Duodenal mucosa (tissue), 2 donors: Measurements from ENCODE around the gene IRX5.

Experiments used
- H3K27ac ChIP-seq: one replicate; pipeline ENCODE4 v1.7.0; 2013; ENCODE audit warnings: low read depth, low read length
- H3K27me3 ChIP-seq, 2 donors: one replicate each; pipeline ENCODE4 v1.7.0; 2013; ENCODE audit warnings: low read length in 2 of 2, control low read depth in 1 of 2; ENCODE audit not compliant: insufficient read depth in 2 of 2, control insufficient read depth in 1 of 2
- H3K36me3 ChIP-seq, 2 donors: one replicate each; pipeline ENCODE4 v1.7.0; 2013; ENCODE audit warnings: low read length in 2 of 2, control low read depth in 1 of 2; ENCODE audit not compliant: insufficient read depth in 2 of 2, control insufficient read depth in 1 of 2
- H3K4me1 ChIP-seq, 2 donors: one replicate each; pipeline ENCODE4 v1.7.0; 2013; ENCODE audit warnings: low read length in 2 of 2, control low read depth in 1 of 2; ENCODE audit not compliant: insufficient read depth in 2 of 2, control insufficient read depth in 1 of 2
- H3K4me3 ChIP-seq, 2 donors: one replicate each; pipeline ENCODE4 v1.7.0; 2013; ENCODE audit warnings: low read length in 2 of 2, low read depth in 1 of 2
- H3K9ac ChIP-seq, 2 donors: one replicate each; pipeline ENCODE4 v1.7.0; 2013; ENCODE audit warnings: low read length in 2 of 2, low read depth in 1 of 2
- H3K9me3 ChIP-seq, 2 donors: one replicate each; pipeline ENCODE4 v1.7.0; 2013; ENCODE audit warnings: low read length in 2 of 2, control low read depth in 1 of 2; ENCODE audit not compliant: control insufficient read depth in 1 of 2

IRX5 gene

DNA sequence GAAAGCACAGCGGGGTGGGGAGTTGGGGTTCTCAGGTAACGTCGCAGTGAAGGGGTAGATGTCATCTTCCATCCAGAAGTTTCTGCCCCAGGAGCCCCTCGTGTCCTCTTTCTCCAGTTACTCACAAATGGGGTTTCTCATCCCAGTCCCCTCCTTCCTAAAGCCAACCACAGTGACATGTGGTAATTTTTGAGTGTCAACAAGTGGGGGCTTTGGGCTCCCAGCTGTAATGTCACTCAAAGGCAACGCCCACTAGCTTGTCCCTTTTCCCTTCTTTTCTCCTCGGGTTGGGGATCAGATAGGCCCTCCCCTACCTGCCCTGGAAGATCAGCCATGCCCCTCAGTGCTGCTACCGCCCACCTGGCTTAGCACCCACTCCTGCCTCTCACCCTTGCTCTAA lies 14.4 kb downstream of the IRX5 start:
- Histone ChIP-seq H3K36me3 (no peaks in the 10 kb centered on the region), H3K9ac (no peak overlapping the region), H3K4me3 (no peak overlapping the region), H3K9me3 (no peaks in the 10 kb centered on the region), H3K4me1 (no peaks in the 10 kb centered on the region), H3K27me3 (peaks cover 26 to 31% of the 10 kb centered on the region in 2 donors), H3K27ac (no peak overlapping the region)

DNA sequence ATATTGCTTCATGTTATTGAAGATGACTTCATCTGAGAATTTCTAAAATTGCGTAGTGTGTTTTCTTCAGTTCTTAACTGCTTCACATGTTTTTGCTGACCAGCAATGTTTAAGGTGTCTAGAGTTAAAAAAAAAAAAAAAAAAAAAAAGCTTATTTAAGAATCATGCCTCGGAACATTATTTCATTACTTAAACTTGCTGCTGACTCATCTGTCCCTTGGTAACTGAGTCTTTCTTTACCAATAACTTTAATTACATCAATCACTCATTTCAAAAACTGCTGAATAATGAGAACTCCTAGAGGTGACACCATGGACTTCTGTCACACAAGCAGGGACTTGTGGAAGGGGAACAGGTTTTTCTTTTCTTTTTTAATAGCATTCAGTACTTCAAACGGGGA lies 16.2 kb downstream of the IRX5 start:
- no peaks in the 10 kb centered on the region for H3K36me3 ChIP-seq
- H3K4me3 ChIP-seq = no peak overlapping the region
- H3K9me3 ChIP-seq = no peaks in the 10 kb centered on the region
- H3K27ac ChIP-seq = no peak overlapping the region
- H3K9ac ChIP-seq = no peak overlapping the region
- H3K4me1 ChIP-seq = no peaks in the 10 kb centered on the region
- H3K27me3 ChIP-seq = peaks cover 11 to 25% of the 10 kb centered on the region in 2 donors

DNA sequence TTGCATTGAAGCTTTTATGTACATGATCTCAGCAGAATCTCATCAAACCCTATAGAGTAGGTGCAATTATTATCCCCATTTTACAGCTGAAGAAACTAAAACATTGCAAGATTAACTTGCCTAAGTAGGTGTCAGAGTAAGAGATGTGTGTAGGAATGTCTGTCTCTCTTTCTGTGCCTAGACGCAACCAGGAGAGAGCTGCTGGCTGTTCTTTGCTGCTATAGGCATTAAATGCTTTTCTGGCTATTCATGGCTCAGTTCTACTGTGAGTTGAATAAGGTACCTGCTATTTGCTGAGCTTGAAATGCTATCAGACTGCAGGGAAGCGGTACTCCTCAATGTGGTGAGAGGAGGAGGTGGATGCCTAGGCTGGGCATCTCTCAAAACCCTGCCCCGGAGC lies 17.0 kb downstream of the IRX5 start:
- Histone ChIP-seq H3K4me3 (no peak overlapping the region), H3K27me3 (peaks cover 11 to 25% of the 10 kb centered on the region in 2 donors), H3K9me3 (no peaks in the 10 kb centered on the region), H3K4me1 (no peaks in the 10 kb centered on the region), H3K9ac (no peak overlapping the region), H3K27ac (no peak overlapping the region), H3K36me3 (no peaks in the 10 kb centered on the region)

DNA sequence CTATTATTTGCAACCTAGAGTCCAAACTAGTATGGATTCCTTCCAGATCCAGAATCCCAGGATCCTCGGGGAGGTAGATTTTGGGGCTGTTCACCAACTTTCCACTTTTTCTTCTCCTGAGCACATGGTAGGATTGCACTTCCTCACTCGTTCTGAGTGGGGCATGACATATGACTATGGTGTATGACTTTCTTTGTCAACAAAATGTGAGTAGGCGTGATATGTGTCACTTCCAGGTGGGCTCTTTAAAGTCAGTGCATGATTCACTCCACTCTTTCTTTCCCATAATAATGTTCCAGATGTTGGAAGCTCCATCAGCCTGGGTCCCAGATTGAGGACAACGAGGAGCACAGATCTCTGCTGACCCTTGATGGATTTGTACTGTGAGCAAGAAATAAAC lies 21.5 kb downstream of the IRX5 start:
- H3K4me1 ChIP-seq = no peaks in the 10 kb centered on the region
- H3K36me3 ChIP-seq = no peaks in the 10 kb centered on the region
- no peak overlapping the region for H3K4me3 ChIP-seq
- no peak overlapping the region for H3K9ac ChIP-seq
- no peaks in the 10 kb centered on the region for H3K9me3 ChIP-seq
- no peak overlapping the region for H3K27ac ChIP-seq
- peaks cover 3 to 12% of the 10 kb centered on the region in 2 donors for H3K27me3 ChIP-seq

DNA sequence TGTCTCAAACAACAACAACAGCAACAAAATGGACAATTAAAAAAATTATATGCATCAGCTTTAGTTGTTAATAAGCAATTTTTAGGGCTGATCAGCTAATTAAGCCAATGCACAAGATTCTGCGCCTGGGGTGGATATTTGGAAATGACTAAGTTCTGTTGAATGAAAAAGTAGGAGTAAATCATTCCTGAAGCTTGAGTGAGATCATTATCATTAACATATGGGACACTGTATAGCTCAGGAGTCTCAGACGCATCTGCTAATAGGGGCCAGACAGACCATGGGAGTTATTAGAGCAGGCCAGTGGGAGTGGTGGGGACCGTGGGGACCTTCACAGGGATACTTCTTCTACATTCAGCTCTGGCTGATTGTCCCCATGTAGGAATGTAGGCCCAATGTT lies 22.8 kb downstream of the IRX5 start:
- Histone ChIP-seq H3K4me1 (no peaks in the 10 kb centered on the region), H3K27me3 (peaks cover 3 to 12% of the 10 kb centered on the region in 2 donors), H3K27ac (no peak overlapping the region), H3K4me3 (no peak overlapping the region), H3K36me3 (no peaks in the 10 kb centered on the region), H3K9me3 (no peaks in the 10 kb centered on the region), H3K9ac (no peak overlapping the region)

DNA sequence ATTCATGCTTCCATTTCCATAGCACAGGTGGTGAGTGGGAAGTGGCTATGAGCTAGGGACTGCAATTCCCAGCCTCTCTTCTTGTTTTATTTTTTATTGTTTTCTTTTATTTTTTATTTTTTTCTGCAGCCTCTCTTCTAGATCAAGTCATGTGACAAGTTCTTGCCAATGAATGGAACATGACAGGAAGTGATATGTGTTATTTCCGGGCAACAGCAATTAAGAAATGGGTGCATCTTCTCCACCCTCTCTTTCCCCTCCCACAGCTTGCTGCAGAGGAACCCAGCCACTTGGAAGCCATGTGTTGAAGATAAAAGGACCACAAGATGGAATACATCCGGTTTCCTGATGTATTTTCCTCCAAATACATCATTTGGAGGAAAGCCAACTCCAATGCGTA lies 23.6 kb downstream of the IRX5 start:
- Histone ChIP-seq H3K4me3 (no peak overlapping the region), H3K27ac (no peak overlapping the region), H3K27me3 (peaks cover 0 to 8% of the 10 kb centered on the region in 2 donors), H3K9ac (no peak overlapping the region), H3K4me1 (no peaks in the 10 kb centered on the region), H3K36me3 (no peaks in the 10 kb centered on the region), H3K9me3 (no peaks in the 10 kb centered on the region)

DNA sequence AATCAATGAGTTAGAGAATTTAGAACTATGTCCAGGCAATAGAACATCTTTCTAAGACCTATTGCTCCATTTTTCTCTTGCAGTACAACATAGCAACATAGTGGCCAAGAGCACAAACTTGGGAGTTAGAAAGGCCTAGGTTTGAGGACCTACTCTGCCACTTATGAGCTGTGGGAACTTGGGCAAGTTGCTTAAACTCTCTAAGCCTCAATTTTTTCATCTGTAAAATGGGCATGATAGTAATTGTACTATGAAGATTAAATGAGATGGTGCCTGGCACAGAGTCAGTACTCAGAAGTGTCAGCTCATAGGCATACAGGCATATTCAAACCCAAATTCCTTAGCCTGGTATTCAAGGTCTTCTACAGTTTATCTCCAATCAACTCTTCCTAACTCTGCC lies 25.1 kb downstream of the IRX5 start:
- Histone ChIP-seq H3K9me3 (no peaks in the 10 kb centered on the region), H3K36me3 (no peaks in the 10 kb centered on the region), H3K27me3 (no peaks in the 10 kb centered on the region), H3K4me1 (no peaks in the 10 kb centered on the region), H3K9ac (no peak overlapping the region), H3K4me3 (no peak overlapping the region), H3K27ac (no peak overlapping the region)

DNA sequence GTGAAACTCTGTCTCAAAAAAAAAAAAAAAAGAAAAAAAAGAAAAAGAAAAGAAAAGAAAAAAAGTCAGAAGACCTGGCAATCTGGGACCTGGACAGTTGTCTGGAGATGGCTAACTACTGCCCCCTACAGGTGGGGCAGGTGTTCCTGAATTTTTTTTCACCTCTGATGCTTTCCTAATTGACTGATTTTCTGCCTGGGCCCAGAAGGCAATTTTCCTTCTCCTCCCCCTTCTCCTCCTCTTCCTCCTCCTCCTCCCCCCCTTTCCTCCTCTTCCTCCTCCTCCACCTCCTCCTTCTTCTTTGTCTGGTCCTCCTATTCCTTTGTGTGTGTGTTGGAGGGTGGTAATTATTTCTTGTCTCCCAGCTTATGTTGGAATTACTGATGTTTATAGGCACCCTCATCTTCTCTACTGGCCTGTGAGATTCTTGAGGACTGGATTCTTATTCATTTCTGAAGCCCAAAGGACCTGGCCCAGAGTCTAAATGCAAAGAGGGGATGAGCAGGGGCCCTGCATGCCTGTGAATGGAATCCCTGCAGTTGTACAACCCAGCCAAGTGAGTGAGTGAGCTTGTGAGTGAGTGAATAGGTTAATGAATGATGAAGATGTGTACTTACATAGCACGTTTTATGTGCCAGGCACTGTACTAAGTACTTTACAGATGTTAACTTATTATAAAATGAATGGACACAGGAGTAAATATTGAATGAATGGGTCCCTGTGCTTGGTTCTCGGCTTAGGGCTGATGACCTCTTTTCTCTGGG lies 26.9 kb downstream of the IRX5 start:
- no peak overlapping the region for H3K27ac ChIP-seq
- H3K4me1 ChIP-seq = no peaks in the 10 kb centered on the region
- no peaks in the 10 kb centered on the region for H3K36me3 ChIP-seq
- no peak overlapping the region for H3K4me3 ChIP-seq
- H3K27me3 ChIP-seq = no peaks in the 10 kb centered on the region
- no peaks in the 10 kb centered on the region for H3K9me3 ChIP-seq
- H3K9ac ChIP-seq = no peak overlapping the region

DNA sequence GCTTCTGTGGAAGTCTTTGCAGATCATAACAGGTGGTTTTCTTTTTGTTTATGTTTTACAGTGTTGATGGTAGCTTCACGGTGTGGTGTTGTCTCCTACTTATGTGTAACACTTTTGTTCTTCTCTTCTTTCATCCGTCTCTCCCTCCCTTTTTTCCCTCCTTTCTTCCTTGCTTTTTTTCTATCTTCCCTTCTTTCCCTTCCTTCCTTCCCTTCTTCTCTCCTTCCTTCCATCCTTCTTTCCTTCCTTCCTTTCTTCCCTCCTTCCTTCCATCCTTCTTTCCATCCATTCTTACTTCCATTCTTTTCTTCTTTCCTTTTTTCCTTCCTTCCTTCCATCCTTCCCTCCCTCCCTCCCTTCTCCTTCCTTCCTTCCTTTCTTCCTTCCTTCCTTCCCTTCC lies 31.4 kb downstream of the IRX5 start:
- Histone ChIP-seq H3K4me3 (no peak overlapping the region), H3K27ac (no peak overlapping the region), H3K36me3 (no peaks in the 10 kb centered on the region), H3K4me1 (no peaks in the 10 kb centered on the region), H3K9me3 (no peaks in the 10 kb centered on the region), H3K9ac (no peak overlapping the region), H3K27me3 (peaks cover 0 to 3% of the 10 kb centered on the region in 2 donors)

DNA sequence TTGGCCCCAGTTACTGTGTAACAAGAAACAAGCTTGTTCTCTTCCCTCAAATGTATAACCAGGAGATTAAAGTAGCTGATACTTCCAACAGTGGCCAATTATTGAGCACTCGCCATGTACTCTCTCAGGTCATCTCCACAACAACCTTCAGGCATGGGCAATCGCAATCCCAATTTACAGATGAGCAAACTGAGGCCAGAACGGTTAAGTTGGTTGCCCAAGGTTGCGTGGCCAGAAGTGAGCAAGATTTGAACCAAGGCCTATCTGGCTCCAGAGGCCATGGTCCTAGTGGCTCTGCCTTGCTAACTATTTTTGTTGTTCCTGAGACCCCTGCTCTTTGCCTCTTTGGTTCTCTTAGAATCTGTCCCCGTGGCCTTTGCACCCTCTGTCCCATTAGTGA lies 33.6 kb downstream of the IRX5 start:
- Histone ChIP-seq H3K4me3 (no peak overlapping the region), H3K4me1 (no peaks in the 10 kb centered on the region), H3K27me3 (peaks cover 0 to 3% of the 10 kb centered on the region in 2 donors), H3K36me3 (no peaks in the 10 kb centered on the region), H3K9ac (no peak overlapping the region), H3K27ac (no peak overlapping the region), H3K9me3 (no peaks in the 10 kb centered on the region)
